Raji (cell line): Measurements from ENCODE around the gene POU5F1.

Source experiments
- POLR2A ChIP-seq: IDR thresholded peaks from 2 replicates; pipeline ENCODE4 v1.6.1; 2011; ENCODE audit warnings: low read depth, low read length, control low read depth; ENCODE audit not compliant: insufficient read depth

POU5F1 gene

GRCh38 chr6:31194061-31194834 lies 23.8 kb upstream of the POU5F1 start:
- TF ChIP-seq POLR2A: no peak

- no peak for TF ChIP-seq POLR2A
Measured at GRCh38 chr6:31193206-31193605, 22.7 kb upstream of the POU5F1 start.

- no peak for TF ChIP-seq POLR2A
Measured at GRCh38 chr6:31190488-31190887, 20.0 kb upstream of the POU5F1 start.

GRCh38 chr6:31187780-31188194 lies 17.3 kb upstream of the POU5F1 start:
- TF ChIP-seq POLR2A: no peak

- no peak for TF ChIP-seq POLR2A
Measured at GRCh38 chr6:31186052-31186734, 15.7 kb upstream of the POU5F1 start.

- TF ChIP-seq POLR2A: no peak
Measured at GRCh38 chr6:31180500-31180899, 10.0 kb upstream of the POU5F1 start.

GRCh38 chr6:31179896-31180295 lies 9.4 kb upstream of the POU5F1 start:
- TF ChIP-seq POLR2A: no peak

- no peak for TF ChIP-seq POLR2A
Measured at GRCh38 chr6:31179042-31179386, 8.5 kb upstream of the POU5F1 start.

GRCh38 chr6:31178143-31179041 lies 7.9 kb upstream of the POU5F1 start:
- no peak for TF ChIP-seq POLR2A

GRCh38 chr6:31175971-31176370 lies 5.5 kb upstream of the POU5F1 start:
- TF ChIP-seq POLR2A: no peak

GRCh38 chr6:31174378-31174777 lies 3.9 kb upstream of the POU5F1 start:
- TF ChIP-seq POLR2A: no peak

- no peak for TF ChIP-seq POLR2A
Measured at GRCh38 chr6:31173406-31173805, 2.9 kb upstream of the POU5F1 start.

- no peak for TF ChIP-seq POLR2A
Measured at GRCh38 chr6:31172973-31173384, 2.5 kb upstream of the POU5F1 start.

- TF ChIP-seq POLR2A: no peak
Measured at GRCh38 chr6:31171931-31172905, 1.7 kb upstream of the POU5F1 start.

- no peak for TF ChIP-seq POLR2A
Measured at GRCh38 chr6:31170987-31171671, 647 bp upstream of the POU5F1 start.
